ENCODE results near the gene DDO. TPM values are rescaled to one million over a fixed set of nuclear protein-coding genes. Genes with fewer than 3 reads are reported as not detected.

Gene DDO
- total and polyA plus RNA-seq, 4 donors: 0.79 to 3.1 (median 2.0) TPM

GRCh38 chr6:110399219-110400071 is 15.9 kb downstream of the DDO start:
- WGBS, 2 donors: 42 to 52% methylated on average over 38 to 43 of the region's 43 CpGs
- H3K27me3 ChIP-seq (ENCODE audit: control insufficient read depth in 3 of 3, insufficient read depth in 3 of 3, low read length in 2 of 3): no peaks in the 10 kb centered on the region
- no peaks in the 10 kb centered on the region for H3K9me3 ChIP-seq (ENCODE audit: control insufficient read depth in 4 of 4, insufficient read depth in 3 of 4, low read length in 3 of 4)
- peak; percentile 24 for ATAC-seq (ENCODE audit: insufficient read depth, low FRiP score)
- H3K4me1 ChIP-seq (ENCODE audit: control insufficient read depth in 5 of 5, insufficient read depth in 5 of 5, low read length in 5 of 5): peaks cover 0 to 10% (median 0%) of the 10 kb centered on the region in 5 donors
- H3K27ac ChIP-seq (ENCODE audit: low read depth in 1 of 2, low read length in 1 of 2): peak overlapping the region in 1 of 2 donors; percentile 20
- peak in 2 of 3 donors; percentile 24 to 36 for DNase-seq
- H3K4me3 ChIP-seq: peak overlapping the region; percentile 35
- H3K36me3 ChIP-seq (ENCODE audit: control insufficient read depth in 4 of 4, insufficient read depth in 4 of 4, low read length in 4 of 4): no peaks in the 10 kb centered on the region
- TF ChIP-seq CTCF (IDR thresholded peaks at IDR 0.05; ENCODE audit: control extremely low read depth, extremely low read depth): no peak
- no peak overlapping the region for H3K9ac ChIP-seq (ENCODE audit: insufficient read depth in 1 of 2, low read length in 2 of 2)

GRCh38 chr6:110398778-110399177 is 16.6 kb downstream of the DDO start:
- H3K4me1 ChIP-seq (ENCODE audit: control insufficient read depth in 5 of 5, insufficient read depth in 5 of 5, low read length in 5 of 5): peaks cover 0 to 10% (median 0%) of the 10 kb centered on the region in 5 donors
- no peak overlapping the region for H3K9ac ChIP-seq (ENCODE audit: insufficient read depth in 1 of 2, low read length in 2 of 2)
- no peaks in the 10 kb centered on the region for H3K9me3 ChIP-seq (ENCODE audit: control insufficient read depth in 4 of 4, insufficient read depth in 3 of 4, low read length in 3 of 4)
- no peaks in the 10 kb centered on the region for H3K36me3 ChIP-seq (ENCODE audit: control insufficient read depth in 4 of 4, insufficient read depth in 4 of 4, low read length in 4 of 4)
- 80 to 85% methylated on average over 4 of the region's 4 CpGs for WGBS, 2 donors
- no peak for TF ChIP-seq CTCF (IDR thresholded peaks at IDR 0.05; ENCODE audit: control extremely low read depth, extremely low read depth)
- ATAC-seq (ENCODE audit: insufficient read depth, low FRiP score): no peak
- H3K27me3 ChIP-seq (ENCODE audit: control insufficient read depth in 3 of 3, insufficient read depth in 3 of 3, low read length in 2 of 3): no peaks in the 10 kb centered on the region
- no peak for DNase-seq
- no peak overlapping the region for H3K27ac ChIP-seq (ENCODE audit: low read depth in 1 of 2, low read length in 1 of 2)
- no peak overlapping the region for H3K4me3 ChIP-seq

GRCh38 chr6:110395221-110395620 is 20.2 kb downstream of the DDO start:
- no peak overlapping the region for H3K9ac ChIP-seq (ENCODE audit: insufficient read depth in 1 of 2, low read length in 2 of 2)
- H3K9me3 ChIP-seq (ENCODE audit: control insufficient read depth in 4 of 4, insufficient read depth in 3 of 4, low read length in 3 of 4): no peaks in the 10 kb centered on the region
- no peak for TF ChIP-seq CTCF (IDR thresholded peaks at IDR 0.05; ENCODE audit: control extremely low read depth, extremely low read depth)
- no peak overlapping the region for H3K27ac ChIP-seq (ENCODE audit: low read depth in 1 of 2, low read length in 1 of 2)
- DNase-seq (peak in 2 of 3 donors; percentile 26), ATAC-seq (ENCODE audit: insufficient read depth, low FRiP score) (no peak)
- no peaks in the 10 kb centered on the region for H3K36me3 ChIP-seq (ENCODE audit: control insufficient read depth in 4 of 4, insufficient read depth in 4 of 4, low read length in 4 of 4)
- no peaks in the 10 kb centered on the region for H3K27me3 ChIP-seq (ENCODE audit: control insufficient read depth in 3 of 3, insufficient read depth in 3 of 3, low read length in 2 of 3)
- WGBS, 2 donors: 61 to 91% methylated on average over 4 of the region's 4 CpGs
- no peak overlapping the region for H3K4me3 ChIP-seq
- H3K4me1 ChIP-seq (ENCODE audit: control insufficient read depth in 5 of 5, insufficient read depth in 5 of 5, low read length in 5 of 5): peaks cover 0 to 9% (median 0%) of the 10 kb centered on the region in 5 donors

All from lung (tissue), 12 donors.